Measurements from ENCODE around the gene AGPAT2. TPM values are rescaled to one million over a fixed set of nuclear protein-coding genes. Genes with fewer than 3 reads are reported as not detected.
A peak's percentile ranks its signal among the peaks of the same experiment; 100 is the strongest.

AGPAT2 gene
- total RNA-seq, 2 experiments from 2014 or later, result 3.6 to 4.0 TPM

- no peaks in the 10 kb centered on the region for H3K36me3 Mint-ChIP-seq (ENCODE audit: low read depth)
- H3K4me3 Mint-ChIP-seq, result no peak overlapping the region
- ATAC-seq (ENCODE audit: poor library complexity) (no peak), DNase-seq (peak in 4 of 14 experiments; percentile 14 to 56 (median 39))
- H3K4me3 ChIP-seq (ENCODE audit: low read length), result no peak overlapping the region
- H3K4me1 Mint-ChIP-seq (ENCODE audit: low read depth), result no peaks in the 10 kb centered on the region
- no peak overlapping the region for H3K27ac Mint-ChIP-seq
- CTCF ChIA-PET, result no interaction called here
- H3K27me3 Mint-ChIP-seq, result peaks cover 22% of the 10 kb centered on the region
- TF ChIP-seq CTCF (IDR thresholded peaks at IDR 0.05), result no peak
- no peaks in the 10 kb centered on the region for H3K9me3 Mint-ChIP-seq
- POLR2A ChIA-PET, result no interaction called here
- H3K4me1 ChIP-seq (ENCODE audit: insufficient read depth, low read length), result peaks cover 3% of the 10 kb centered on the region
- no peaks in the 10 kb centered on the region for H3K36me3 ChIP-seq (ENCODE audit: insufficient read depth, low read length)
- H3K27me3 ChIP-seq (ENCODE audit: control insufficient read depth in 1 of 2, insufficient read depth in 2 of 2, low read length in 2 of 2), result peaks cover 11 to 12% of the 10 kb centered on the region in 2 experiments
- peaks cover 0 to 16% of the 10 kb centered on the region in 2 experiments for H3K9me3 ChIP-seq (ENCODE audit: control insufficient read depth in 1 of 2, insufficient read depth in 1 of 2, low read length in 2 of 2)
- no peak overlapping the region for H3K27ac ChIP-seq (ENCODE audit: low read depth in 1 of 2, low read length in 2 of 2)
- intact Hi-C loops (cut with DNase I, micrococcal nuclease), result no loop called here
Observed at GRCh38 chr9:136694163-136694871, 7.1 kb upstream of the AGPAT2 start.

- H3K27ac Mint-ChIP-seq, result no peak overlapping the region
- no peak overlapping the region for H3K27ac ChIP-seq (ENCODE audit: low read depth in 1 of 2, low read length in 2 of 2)
- H3K27me3 ChIP-seq (ENCODE audit: control insufficient read depth in 1 of 2, insufficient read depth in 2 of 2, low read length in 2 of 2), result peaks cover 11 to 12% of the 10 kb centered on the region in 2 experiments
- H3K4me3 Mint-ChIP-seq, result no peak overlapping the region
- H3K9me3 Mint-ChIP-seq, result no peaks in the 10 kb centered on the region
- peaks cover 0 to 16% of the 10 kb centered on the region in 2 experiments for H3K9me3 ChIP-seq (ENCODE audit: control insufficient read depth in 1 of 2, insufficient read depth in 1 of 2, low read length in 2 of 2)
- peaks cover 18% of the 10 kb centered on the region for H3K27me3 Mint-ChIP-seq
- DNase-seq, result no peak
- ATAC-seq (ENCODE audit: poor library complexity), result no peak
- H3K4me3 ChIP-seq (ENCODE audit: low read length), result no peak overlapping the region
- no peaks in the 10 kb centered on the region for H3K36me3 Mint-ChIP-seq (ENCODE audit: low read depth)
- intact Hi-C loops (cut with DNase I, micrococcal nuclease), result no loop called here
- peaks cover 3% of the 10 kb centered on the region for H3K4me1 ChIP-seq (ENCODE audit: insufficient read depth, low read length)
- TF ChIP-seq CTCF (IDR thresholded peaks at IDR 0.05), result no peak
- no peaks in the 10 kb centered on the region for H3K36me3 ChIP-seq (ENCODE audit: insufficient read depth, low read length)
- ChIA-PET POLR2A (no interaction called here), CTCF (no interaction called here)
- H3K4me1 Mint-ChIP-seq (ENCODE audit: low read depth), result no peaks in the 10 kb centered on the region
Observed at GRCh38 chr9:136693490-136694162, 6.4 kb upstream of the AGPAT2 start.

- CTCF ChIA-PET, result no interaction called here
- H3K27ac Mint-ChIP-seq, result no peak overlapping the region
Observed at GRCh38 chr9:136693135-136693489, 5.9 kb upstream of the AGPAT2 start.

More at GRCh38 chr9:136693135-136693489, 5.9 kb upstream of the AGPAT2 start:
- Mint-ChIP-seq H3K9me3 (no peaks in the 10 kb centered on the region), H3K4me3 (no peak overlapping the region), H3K4me1 (ENCODE audit: low read depth) (no peaks in the 10 kb centered on the region), H3K36me3 (ENCODE audit: low read depth) (no peaks in the 10 kb centered on the region), H3K27me3 (peaks cover 16% of the 10 kb centered on the region)
- Histone ChIP-seq H3K27ac (ENCODE audit: low read depth in 1 of 2, low read length in 2 of 2) (no peak overlapping the region), H3K36me3 (ENCODE audit: insufficient read depth, low read length) (no peaks in the 10 kb centered on the region), H3K9me3 (ENCODE audit: control insufficient read depth in 1 of 2, insufficient read depth in 1 of 2, low read length in 2 of 2) (peaks cover 0 to 20% of the 10 kb centered on the region in 2 experiments), H3K4me3 (ENCODE audit: low read length) (no peak overlapping the region), H3K27me3 (ENCODE audit: control insufficient read depth in 1 of 2, insufficient read depth in 2 of 2, low read length in 2 of 2) (peaks cover 11 to 12% of the 10 kb centered on the region in 2 experiments), H3K4me1 (ENCODE audit: insufficient read depth, low read length) (peaks cover 4% of the 10 kb centered on the region)
- ATAC-seq (ENCODE audit: poor library complexity) (no peak), DNase-seq (no peak)
- POLR2A ChIA-PET, result no interaction called here
- intact Hi-C loops (cut with DNase I, micrococcal nuclease), result no loop called here
- TF ChIP-seq CTCF (IDR thresholded peaks at IDR 0.05), result no peak

All from CD4-positive, alpha-beta T cell (primary cell).